ENCODE measurements around the gene ZNF644. TPM values are rescaled to one million over a fixed set of nuclear protein-coding genes. Genes with fewer than 3 reads are reported as not detected.

The ZNF644 gene
- total RNA-seq, 1 donor from 2014 or later = 51.9 TPM

- TF ChIP-seq CTCF (IDR thresholded peaks at IDR 0.05) = no peak
- Histone ChIP-seq H3K27ac (no peak overlapping the region), H3K4me1 (peaks cover 42% of the 10 kb centered on the region), H3K36me3 (no peaks in the 10 kb centered on the region), H3K27me3 (no peaks in the 10 kb centered on the region), H3K9me3 (no peaks in the 10 kb centered on the region), H3K4me3 (no peak overlapping the region)
- intact Hi-C loops (cut with DNase I) = no loop called here
- DNase-seq (no peak), ATAC-seq (no peak)
Measured at GRCh38 chr1:91012196-91012595, 9.6 kb downstream of the ZNF644 start.

- H3K36me3 ChIP-seq = no peaks in the 10 kb centered on the region
- H3K27me3 ChIP-seq = no peaks in the 10 kb centered on the region
- no peak overlapping the region for H3K27ac ChIP-seq
- no peak for DNase-seq
- H3K4me3 ChIP-seq = no peak overlapping the region
- ATAC-seq = peak; percentile 50
- TF ChIP-seq CTCF (IDR thresholded peaks at IDR 0.05) = no peak
- H3K4me1 ChIP-seq = peaks cover 40% of the 10 kb centered on the region
- intact Hi-C loops (cut with DNase I) = no loop called here
- no peaks in the 10 kb centered on the region for H3K9me3 ChIP-seq
Measured at GRCh38 chr1:91011726-91012125, 10.1 kb downstream of the ZNF644 start.

- Histone ChIP-seq H3K9me3 (no peaks in the 10 kb centered on the region), H3K4me3 (no peak overlapping the region), H3K4me1 (peaks cover 34% of the 10 kb centered on the region), H3K36me3 (no peaks in the 10 kb centered on the region), H3K27me3 (no peaks in the 10 kb centered on the region), H3K27ac (no peak overlapping the region)
- intact Hi-C loops (cut with DNase I) = no loop called here
- TF ChIP-seq CTCF (IDR thresholded peaks at IDR 0.05) = no peak
- DNase-seq (no peak), ATAC-seq (no peak)
Measured at GRCh38 chr1:91007827-91008226, 14.0 kb downstream of the ZNF644 start.

- peaks cover 33% of the 10 kb centered on the region for H3K4me1 ChIP-seq
- ATAC-seq (no peak), DNase-seq (no peak)
- H3K36me3 ChIP-seq = no peaks in the 10 kb centered on the region
- no peak overlapping the region for H3K4me3 ChIP-seq
- no peak for TF ChIP-seq CTCF (IDR thresholded peaks at IDR 0.05)
- intact Hi-C loops (cut with DNase I) = no loop called here
- H3K27me3 ChIP-seq = no peaks in the 10 kb centered on the region
- no peak overlapping the region for H3K27ac ChIP-seq
- no peaks in the 10 kb centered on the region for H3K9me3 ChIP-seq
Measured at GRCh38 chr1:91007092-91007491, 14.7 kb downstream of the ZNF644 start.

- no peak for ATAC-seq
- TF ChIP-seq CTCF (IDR thresholded peaks at IDR 0.05) = no peak
- intact Hi-C loops (cut with DNase I) = no loop called here
- H3K36me3 ChIP-seq = no peaks in the 10 kb centered on the region
- H3K27ac ChIP-seq = no peak overlapping the region
- H3K27me3 ChIP-seq = no peaks in the 10 kb centered on the region
- DNase-seq = no peak
- peaks cover 25% of the 10 kb centered on the region for H3K4me1 ChIP-seq
- no peak overlapping the region for H3K4me3 ChIP-seq
- H3K9me3 ChIP-seq = no peaks in the 10 kb centered on the region
Measured at GRCh38 chr1:91006113-91006908, 15.5 kb downstream of the ZNF644 start.
